Keratinocyte (primary cell): ENCODE results near the gene DENND6A. TPM values are rescaled to one million over a fixed set of nuclear protein-coding genes. Genes with fewer than 3 reads are reported as not detected.

Source experiments
- DNase-seq: peaks from one replicate; pipeline ENCODE4 v3.0.0-alpha.2; 2011; ENCODE audit warnings: low read depth, missing footprints, low spot score
- FAIRE-seq: peaks from 2 replicates; lab custom pipeline; 2011; peaks lifted over from hg19 to GRCh38; lab: Jason Lieb, UNC
- H2AFZ ChIP-seq: 2 replicates; pipeline ENCODE4 v1.6.0; 2012; ENCODE audit warnings: low read length, control low read depth, inconsistent platforms; ENCODE audit not compliant: control insufficient read depth
- H3K27ac ChIP-seq: 2 replicates; pipeline ENCODE4 v1.5.1; 2011; ENCODE audit warnings: low read length; ENCODE audit not compliant: control insufficient read depth, insufficient read depth
- H3K27me3 ChIP-seq: 3 replicates; pipeline ENCODE4 v1.6.0; 2011; ENCODE audit warnings: low read length; ENCODE audit not compliant: control insufficient read depth, insufficient read depth; ENCODE audit errors: extremely low read depth
- H3K36me3 ChIP-seq, 2 experiments: 2 replicates in 1 of 2; 3 replicates in 1 of 2; pipeline ENCODE4 v1.5.1; 2011; ENCODE audit warnings: low read length in 2 of 2, mild to moderate bottlenecking in 1 of 2; ENCODE audit not compliant: control insufficient read depth in 2 of 2, insufficient read depth in 2 of 2; ENCODE audit errors: extremely low read depth in 1 of 2
- H3K4me1 ChIP-seq: 3 replicates; pipeline ENCODE4 v1.5.1; 2011; ENCODE audit warnings: low read length; ENCODE audit not compliant: control insufficient read depth, insufficient read depth; ENCODE audit errors: extremely low read depth
- H3K4me2 ChIP-seq: 3 replicates; pipeline ENCODE4 v1.6.0; 2011; ENCODE audit warnings: low read depth, low read length; ENCODE audit not compliant: control insufficient read depth, insufficient read depth; ENCODE audit errors: extremely low read depth
- H3K4me3 ChIP-seq, 3 experiments: fragments of 200-600 bp in 1 of 3; sonication (generic) in 1 of 3; 2 replicates in 2 of 3; 3 replicates in 1 of 3; pipeline ENCODE4 v1.5.1; 2011 to 2016; ENCODE audit warnings: low read length in 3 of 3, mild to moderate bottlenecking in 3 of 3, control low read depth in 2 of 3, inconsistent platforms in 1 of 3, low read depth in 1 of 3, mixed read lengths in 1 of 3, mixed run types in 1 of 3, moderate library complexity in 1 of 3; ENCODE audit not compliant: control insufficient read depth in 2 of 3, insufficient read depth in 2 of 3; ENCODE audit errors: extremely low read depth in 1 of 3
- H3K79me2 ChIP-seq: 2 replicates; pipeline ENCODE4 v1.6.0; 2012; ENCODE audit warnings: low read length; ENCODE audit not compliant: control insufficient read depth, insufficient read depth
- H3K9ac ChIP-seq: 3 replicates; pipeline ENCODE4 v1.6.0; 2011; ENCODE audit warnings: low read length; ENCODE audit not compliant: control insufficient read depth, insufficient read depth; ENCODE audit errors: extremely low read depth
- H3K9me1 ChIP-seq: 3 replicates; pipeline ENCODE4 v1.6.0; 2011; ENCODE audit warnings: low read length; ENCODE audit not compliant: control insufficient read depth, insufficient read depth; ENCODE audit errors: extremely low read depth
- H3K9me3 ChIP-seq: 2 replicates; pipeline ENCODE4 v1.5.1; 2012; ENCODE audit warnings: low read depth, low read length; ENCODE audit not compliant: control insufficient read depth
- H4K20me1 ChIP-seq: 3 replicates; pipeline ENCODE4 v1.6.0; 2011; ENCODE audit warnings: low read length; ENCODE audit not compliant: control insufficient read depth, insufficient read depth; ENCODE audit errors: extremely low read depth
- EZH2 ChIP-seq: IDR thresholded peaks from one replicate; pipeline ENCODE4 v1.6.1; 2012; ENCODE audit warnings: inconsistent platforms, mild to moderate bottlenecking, low read length, moderate library complexity
- dilution Hi-C: fragments of 300-500 bp; cut with MboI; formaldehyde crosslinking; loops from one replicate; pipeline ENCODE4 v1.7.0; 2020; ENCODE audit warnings: low sequenced_read_pairs; ENCODE audit not compliant: extremely low pct_ligation_motif_present
- polyA plus RNA-seq, 5 experiments: library from polyadenylated mRNA; depleted of rRNA in 3 of 5; stranded (reverse) in 3 of 5; stranded (forward) in 1 of 5; unstranded in 1 of 5; fragments of >200 nt; gene quantifications; 1 replicate in 1 of 5; 2 replicates in 3 of 5; 3 replicates in 1 of 5; pipeline versions ENCODE4 v1.2.1 to v1.2.3, GENCODE V29; 2011 to 2012; ENCODE audit warnings: missing spikeins in 2 of 5, low read depth in 1 of 5, low replicate concordance in 1 of 5
- TF ChIP-seq, protein P1 (sequence below), 3 experiments: IDR thresholded peaks in 1 of 3; conservative IDR thresholded peaks in 1 of 3; optimal IDR thresholded peaks in 1 of 3; 2 replicates in 2 of 3; 3 replicates in 1 of 3; pipeline versions ENCODE3 to v1.5.1; 2011; ENCODE audit warnings: low read length in 3 of 3, mild to moderate bottlenecking in 3 of 3, moderate library complexity in 2 of 3, control low read depth in 1 of 3, inconsistent platforms in 1 of 3; ENCODE audit not compliant: insufficient read depth in 2 of 3; ENCODE audit errors: extremely low read depth in 1 of 3

DENND6A gene
- polyA plus RNA-seq, 1 donor (not counting 4 experiments of a cell fraction or from before 2014, with no cell fraction given): 22.8 TPM

DNA sequence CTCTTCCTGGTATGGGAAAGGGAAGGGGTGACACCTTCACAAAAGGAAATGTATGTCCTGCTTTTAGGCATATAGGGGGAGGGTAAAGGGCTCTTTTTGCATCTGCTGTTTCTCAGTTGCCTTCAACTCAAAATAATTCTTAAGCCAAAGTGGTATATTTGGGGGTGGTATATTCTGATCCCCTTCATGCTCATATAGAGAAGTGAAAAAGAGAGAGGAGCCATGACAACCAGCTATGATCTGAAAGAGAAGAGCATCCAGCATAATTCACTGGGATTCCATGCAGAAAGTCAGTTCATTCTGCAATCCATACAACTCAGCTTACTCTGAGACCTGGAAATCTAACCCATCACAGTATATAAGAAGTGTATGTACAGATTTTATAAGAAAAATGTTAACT is 22.3 kb downstream of the DENND6A start:
- H3K9ac ChIP-seq: no peak overlapping the region
- no peak overlapping the region for H2AFZ ChIP-seq
- no peaks in the 10 kb centered on the region for H4K20me1 ChIP-seq
- FAIRE-seq (no peak), DNase-seq (no peak)
- H3K36me3 ChIP-seq: peaks cover 3 to 18% of the 10 kb centered on the region in 2 experiments
- TF ChIP-seq, protein P1, sequence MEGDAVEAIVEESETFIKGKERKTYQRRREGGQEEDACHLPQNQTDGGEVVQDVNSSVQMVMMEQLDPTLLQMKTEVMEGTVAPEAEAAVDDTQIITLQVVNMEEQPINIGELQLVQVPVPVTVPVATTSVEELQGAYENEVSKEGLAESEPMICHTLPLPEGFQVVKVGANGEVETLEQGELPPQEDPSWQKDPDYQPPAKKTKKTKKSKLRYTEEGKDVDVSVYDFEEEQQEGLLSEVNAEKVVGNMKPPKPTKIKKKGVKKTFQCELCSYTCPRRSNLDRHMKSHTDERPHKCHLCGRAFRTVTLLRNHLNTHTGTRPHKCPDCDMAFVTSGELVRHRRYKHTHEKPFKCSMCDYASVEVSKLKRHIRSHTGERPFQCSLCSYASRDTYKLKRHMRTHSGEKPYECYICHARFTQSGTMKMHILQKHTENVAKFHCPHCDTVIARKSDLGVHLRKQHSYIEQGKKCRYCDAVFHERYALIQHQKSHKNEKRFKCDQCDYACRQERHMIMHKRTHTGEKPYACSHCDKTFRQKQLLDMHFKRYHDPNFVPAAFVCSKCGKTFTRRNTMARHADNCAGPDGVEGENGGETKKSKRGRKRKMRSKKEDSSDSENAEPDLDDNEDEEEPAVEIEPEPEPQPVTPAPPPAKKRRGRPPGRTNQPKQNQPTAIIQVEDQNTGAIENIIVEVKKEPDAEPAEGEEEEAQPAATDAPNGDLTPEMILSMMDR (optimal IDR thresholded peaks at IDR 0.05 in 1 of 3, IDR thresholded peaks at IDR 0.05 in 1 of 3, conservative IDR thresholded peaks at IDR 0.05 in 1 of 3; ENCODE audit: extremely low read depth in 1 of 3, insufficient read depth in 2 of 3, low read length in 3 of 3): no peak
- no peak for TF ChIP-seq EZH2
- no peak overlapping the region for H3K27ac ChIP-seq
- H3K4me2 ChIP-seq: no peak overlapping the region
- H3K4me3 ChIP-seq: no peak overlapping the region
- no peaks in the 10 kb centered on the region for H3K9me1 ChIP-seq
- dilution Hi-C loops: no loop called here
- H3K79me2 ChIP-seq: peaks cover 19% of the 10 kb centered on the region
- H3K9me3 ChIP-seq: no peaks in the 10 kb centered on the region
- no peaks in the 10 kb centered on the region for H3K4me1 ChIP-seq
- no peaks in the 10 kb centered on the region for H3K27me3 ChIP-seq

DNA sequence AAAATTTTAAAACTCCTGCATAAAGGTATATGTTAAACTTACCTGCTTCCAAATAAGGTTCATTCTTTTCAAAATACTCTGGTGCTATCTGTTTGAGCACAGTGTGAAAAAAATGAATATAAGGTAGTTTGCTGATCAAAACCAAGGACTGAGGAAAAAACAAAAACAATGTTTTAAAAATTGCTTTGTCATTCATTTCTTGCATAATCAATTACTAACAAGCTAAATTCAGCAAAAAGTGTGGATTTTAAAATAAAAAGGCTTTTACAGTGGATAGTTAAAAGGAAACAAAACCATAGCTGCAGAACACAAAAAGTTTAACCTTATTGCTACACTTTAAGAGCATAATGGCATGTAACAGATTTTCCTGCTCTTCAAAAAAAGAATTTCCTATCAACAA is 31.5 kb downstream of the DENND6A start:
- H3K9me1 ChIP-seq: no peaks in the 10 kb centered on the region
- peaks cover 0 to 9% of the 10 kb centered on the region in 2 experiments for H3K36me3 ChIP-seq
- no peak overlapping the region for H3K9ac ChIP-seq
- no peak overlapping the region for H3K4me2 ChIP-seq
- TF ChIP-seq EZH2: no peak
- TF ChIP-seq, protein P1 (optimal IDR thresholded peaks at IDR 0.05 in 1 of 3, IDR thresholded peaks at IDR 0.05 in 1 of 3, conservative IDR thresholded peaks at IDR 0.05 in 1 of 3; ENCODE audit: extremely low read depth in 1 of 3, insufficient read depth in 2 of 3, low read length in 3 of 3): no peak
- no peaks in the 10 kb centered on the region for H3K9me3 ChIP-seq
- no peak overlapping the region for H2AFZ ChIP-seq
- peaks cover 17% of the 10 kb centered on the region for H3K4me1 ChIP-seq
- no peak for DNase-seq
- H3K27ac ChIP-seq: peak overlapping the region; percentile 20
- H4K20me1 ChIP-seq: no peaks in the 10 kb centered on the region
- no peak for FAIRE-seq
- dilution Hi-C loops: no loop called here
- H3K27me3 ChIP-seq: no peaks in the 10 kb centered on the region
- H3K4me3 ChIP-seq: no peak overlapping the region
- peaks cover 3% of the 10 kb centered on the region for H3K79me2 ChIP-seq
